NCI-H748 (cell line): ENCODE measurements around the gene ACTN3.
"Not testable (repeated sequence)": the region's sequence is repeated elsewhere in the genome, so short reads cannot be mapped to it uniquely, and the experiment has no call there.

Experiments
- DNase-seq: peaks from one replicate; lab custom pipeline; 2025; ENCODE audit not compliant: unreplicated experiment; lab: John Stamatoyannopoulos, UW

Gene ACTN3

DNA sequence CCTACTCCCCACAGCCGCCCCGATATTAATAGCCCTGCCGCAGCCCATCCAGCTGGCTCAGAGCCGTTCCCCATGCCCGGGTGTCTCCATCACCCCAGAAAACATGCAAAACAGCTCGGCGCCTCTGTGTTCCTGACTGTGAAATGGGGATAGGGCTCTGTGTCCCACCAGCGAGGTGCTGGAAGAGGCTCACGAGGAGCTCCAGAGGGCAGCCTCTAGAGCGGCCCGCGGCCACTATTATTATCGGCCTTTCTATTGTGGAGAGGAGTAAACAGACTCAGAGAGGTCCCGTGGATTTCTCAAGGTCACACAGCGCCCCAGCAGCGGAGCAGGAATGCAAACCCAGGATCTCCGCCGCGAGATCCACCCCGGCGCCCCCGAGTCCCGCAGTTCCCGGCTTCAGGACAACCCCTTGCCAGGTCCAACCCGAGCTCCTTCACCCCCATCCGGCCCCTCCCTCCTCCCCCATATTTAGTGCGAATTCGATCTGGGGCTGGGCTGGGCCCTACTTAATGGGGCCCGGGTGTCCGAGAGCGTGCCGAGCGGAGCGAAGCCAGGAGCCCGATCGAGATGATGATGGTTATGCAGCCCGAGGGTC lies at the start of gene ACTN3:
TSS of gene ACTN3 (plus strand) at position 536 of the 598 bp plus-strand sequence. CDS start at position 571, 35 bp downstream.
- no peak for DNase-seq

DNA sequence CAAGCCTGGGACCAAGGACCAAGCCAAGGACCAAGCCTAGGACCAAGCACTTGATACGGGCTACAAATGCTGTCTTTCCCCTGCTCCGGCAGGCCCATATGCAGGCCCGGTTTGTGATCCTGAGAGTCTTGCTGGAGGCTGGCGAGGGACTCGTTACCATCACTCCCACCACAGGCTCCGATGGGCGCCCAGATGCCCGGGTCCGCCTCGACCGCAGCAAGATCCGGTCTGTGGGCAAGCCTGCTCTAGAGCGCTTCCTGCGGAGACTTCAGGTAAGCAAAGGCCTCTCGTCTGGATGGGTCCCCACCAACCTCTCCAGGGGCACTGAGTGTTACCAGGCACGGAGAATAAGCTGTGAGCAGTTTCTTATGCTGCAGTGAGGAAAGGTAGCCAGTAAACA lies 49.5 kb upstream of the ACTN3 start:
- no peak for DNase-seq

DNA sequence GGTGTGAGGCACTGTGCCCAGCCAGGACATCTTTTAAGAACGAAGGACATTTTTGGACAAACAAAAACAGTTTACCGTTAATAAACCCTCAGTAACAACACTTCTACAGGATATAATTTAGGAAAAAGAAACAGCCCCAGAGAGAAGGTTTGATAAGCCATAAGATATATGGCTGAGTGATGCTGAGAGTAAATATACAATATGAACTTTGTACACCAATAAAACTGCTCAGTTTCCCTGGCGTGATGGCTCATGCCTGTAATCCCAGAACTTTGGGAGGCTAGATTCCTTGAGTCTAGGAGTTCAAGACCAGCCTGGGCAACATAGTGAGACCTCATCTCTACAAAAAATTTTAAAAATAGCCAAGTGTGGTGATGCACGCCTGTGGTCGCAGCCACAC lies 48.2 kb upstream of the ACTN3 start:
- DNase-seq = no peak

DNA sequence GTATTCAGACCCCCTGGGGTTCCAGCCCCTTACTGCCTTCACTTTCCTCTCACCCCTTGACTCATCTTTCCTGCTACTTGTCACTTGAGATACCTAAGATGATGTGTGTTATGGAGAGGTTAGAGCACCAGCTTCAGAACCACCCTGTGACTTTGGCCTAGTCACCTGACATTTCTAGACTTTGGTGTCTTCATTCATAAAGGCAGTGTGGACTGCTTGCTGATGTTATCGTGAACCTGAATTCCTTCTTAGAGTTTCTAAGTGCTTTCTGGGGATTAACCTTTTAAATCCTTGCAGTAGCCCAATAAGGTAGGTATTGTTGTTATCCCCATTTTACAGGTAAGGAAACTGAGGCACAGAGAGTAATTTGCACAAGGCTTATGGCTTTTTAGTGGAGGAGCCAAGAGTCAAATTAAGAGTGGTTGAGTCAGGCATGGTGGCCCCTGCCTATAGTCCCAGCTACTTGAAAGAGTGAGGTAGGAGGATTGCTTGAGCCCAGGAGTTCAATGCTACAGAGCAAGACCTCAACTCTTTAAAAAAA lies 41.4 kb upstream of the ACTN3 start:
- DNase-seq = no peak

DNA sequence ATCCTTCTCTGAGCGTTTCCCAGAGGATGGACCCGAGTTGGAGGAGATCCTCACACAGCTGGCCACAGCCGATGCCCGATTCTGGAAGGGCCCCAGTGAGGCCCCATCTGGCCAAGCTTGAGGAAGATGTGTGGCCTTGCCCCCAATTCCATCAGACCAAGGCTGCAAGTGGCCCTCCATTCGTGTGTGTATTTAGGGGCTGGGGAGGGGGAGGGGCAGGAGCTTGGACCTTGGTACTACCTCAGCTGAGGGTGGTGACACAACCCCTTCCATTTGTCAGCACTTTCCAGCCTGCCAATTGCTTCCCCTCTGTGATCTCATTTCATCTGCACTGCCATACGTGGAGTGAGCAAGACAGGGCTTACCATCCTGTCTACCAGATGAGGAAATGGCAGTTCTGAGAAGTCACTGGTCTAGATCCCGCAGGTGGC lies 37.6 kb upstream of the ACTN3 start:
- no peak for DNase-seq

DNA sequence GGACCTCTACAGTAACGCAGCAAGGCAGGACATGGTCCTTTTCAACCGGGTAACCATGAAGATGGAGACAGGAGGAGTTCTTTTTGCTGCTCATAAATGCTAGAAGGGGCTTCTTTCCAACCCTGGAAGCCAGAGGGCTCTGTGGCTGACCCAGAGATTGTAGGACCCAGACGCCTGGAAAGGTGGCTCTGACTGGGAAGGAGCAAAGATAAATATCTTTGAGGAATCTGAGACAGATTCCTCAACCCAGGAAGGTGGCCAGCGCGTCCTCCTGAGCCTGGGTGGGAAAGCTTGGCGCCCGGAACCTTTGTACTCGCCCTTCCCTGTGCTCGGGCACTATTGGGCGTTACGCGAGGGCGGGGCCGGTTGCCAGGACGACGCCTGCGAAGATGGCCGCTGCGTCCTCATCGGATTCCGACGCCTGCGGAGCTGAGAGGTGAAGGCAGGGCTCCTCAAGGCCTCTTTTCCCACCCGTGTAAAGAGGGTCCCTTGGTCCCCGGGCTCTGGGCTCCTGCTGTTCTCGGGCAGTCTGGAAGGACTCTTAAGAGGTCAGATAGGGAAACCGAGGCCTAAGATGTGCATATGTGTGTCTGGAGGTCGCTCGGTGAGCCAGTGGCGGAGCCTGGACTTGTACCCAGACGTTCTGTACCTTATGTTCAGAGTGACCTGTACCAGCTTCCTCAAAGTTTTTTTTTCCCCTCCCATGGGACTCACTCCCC lies 36.3 kb upstream of the ACTN3 start, which contains the start of gene BBS1:
TSS of gene BBS1 (plus strand) at position 365 of the 719 bp plus-strand sequence. CDS start at position 390, 25 bp downstream.
- DNase-seq = peak; percentile 86

DNA sequence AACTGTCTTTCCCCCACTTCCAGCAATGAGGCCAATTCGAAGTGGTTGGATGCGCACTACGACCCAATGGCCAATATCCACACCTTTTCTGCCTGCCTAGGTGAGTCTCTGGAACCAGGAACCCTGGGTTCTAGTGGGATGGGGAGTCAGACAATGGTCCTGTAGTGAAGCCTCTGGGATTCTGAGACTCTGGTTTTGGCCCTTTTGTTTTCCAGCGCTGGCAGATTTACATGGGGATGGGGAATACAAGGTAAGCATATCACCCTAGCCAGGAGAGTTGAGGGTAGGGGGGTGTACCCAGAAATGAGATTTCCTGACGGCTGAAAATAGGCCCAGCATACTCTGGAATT lies 35.7 kb upstream of the ACTN3 start:
- DNase-seq = no peak

DNA sequence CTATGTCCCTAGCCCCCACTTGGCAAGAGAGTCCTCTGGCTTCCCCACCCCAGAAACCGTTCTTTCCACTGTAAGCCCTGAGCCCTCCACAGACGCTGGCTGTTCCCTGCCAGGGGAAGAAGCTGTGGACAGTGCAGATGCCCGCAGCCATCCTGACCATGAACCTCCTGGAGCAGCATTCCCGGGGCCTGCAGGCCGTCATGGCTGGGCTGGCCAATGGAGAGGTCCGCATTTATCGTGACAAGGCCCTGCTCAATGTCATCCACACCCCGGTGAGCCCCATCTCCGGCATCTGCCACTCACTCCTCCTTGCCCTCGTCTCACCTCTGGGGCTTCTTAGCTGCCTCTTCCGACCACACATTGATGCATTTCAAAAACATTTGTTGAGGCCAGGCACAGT lies 23.1 kb upstream of the ACTN3 start:
- no peak for DNase-seq

DNA sequence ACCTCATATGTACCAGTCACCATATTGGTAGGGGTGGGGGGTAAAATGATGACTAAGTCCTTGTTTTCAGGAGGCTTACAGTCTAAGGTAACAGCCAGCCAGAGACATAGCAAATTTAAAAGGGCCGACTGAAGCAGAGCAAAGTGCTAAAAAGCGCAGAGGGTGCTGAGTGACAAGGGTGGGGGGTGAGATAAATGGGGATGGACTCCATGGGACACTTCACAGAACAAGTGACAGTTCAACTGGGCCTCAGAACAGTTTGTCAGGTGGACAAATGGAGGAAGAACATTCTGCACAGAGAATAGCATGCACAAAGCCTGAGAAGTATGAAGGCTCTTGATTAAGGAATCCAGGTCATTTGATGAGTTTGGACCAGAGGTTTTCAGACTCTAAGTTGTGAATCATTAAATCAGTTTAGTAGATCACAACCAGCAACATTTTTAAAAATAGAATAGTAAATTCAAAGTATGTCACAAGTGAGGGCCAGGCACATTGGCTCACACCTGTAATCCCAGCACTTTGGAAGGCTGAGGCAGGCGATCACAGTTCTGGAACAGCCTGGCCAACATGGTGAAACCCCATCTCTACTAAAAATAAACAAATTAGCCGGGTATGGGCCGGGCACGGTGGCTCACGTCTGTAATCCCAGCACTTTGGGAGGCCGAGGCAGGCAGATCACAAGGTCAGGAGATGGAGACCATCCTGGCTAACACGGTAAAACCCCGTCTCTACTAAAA lies 22.2 kb upstream of the ACTN3 start:
- no peak for DNase-seq

DNA sequence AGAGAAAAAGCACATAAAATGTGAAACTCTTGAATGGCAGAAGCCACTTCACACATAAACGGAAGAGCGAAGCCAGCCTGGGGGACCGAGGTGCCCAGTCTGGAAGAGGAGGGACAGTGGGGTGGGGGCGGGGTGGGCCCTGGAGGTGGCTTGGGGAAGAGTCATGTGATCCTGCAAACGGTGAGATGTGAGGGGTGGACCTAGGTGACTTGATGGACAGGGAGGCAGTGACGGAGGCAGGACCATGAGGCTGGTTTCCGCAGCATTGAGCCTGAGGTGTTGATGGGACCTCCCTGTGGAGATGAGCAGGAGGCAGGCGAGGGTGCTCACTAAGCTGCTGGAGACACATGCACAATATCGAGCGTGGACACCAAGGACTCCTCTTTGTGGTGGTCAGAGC lies 17.6 kb upstream of the ACTN3 start:
- no peak for DNase-seq

DNA sequence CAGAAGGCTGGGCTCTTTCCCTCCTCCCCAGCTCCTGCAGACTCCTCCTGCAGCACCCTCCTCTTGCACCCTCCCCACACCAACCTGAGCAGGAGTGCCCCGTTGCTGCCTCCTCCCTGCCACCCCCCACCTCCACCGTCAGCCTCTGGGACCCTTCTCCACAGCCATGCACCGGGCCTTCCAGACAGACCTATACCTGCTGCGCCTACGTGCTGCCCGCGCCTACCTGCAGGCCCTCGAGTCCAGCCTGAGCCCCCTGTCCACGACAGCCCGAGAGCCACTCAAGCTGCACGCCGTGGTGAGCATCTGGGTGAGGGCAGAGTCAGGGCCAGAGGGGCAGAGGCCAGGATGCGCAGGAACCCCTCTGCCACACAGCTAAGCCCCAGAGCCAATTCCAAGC lies 17.0 kb upstream of the ACTN3 start:
- DNase-seq = no peak

DNA sequence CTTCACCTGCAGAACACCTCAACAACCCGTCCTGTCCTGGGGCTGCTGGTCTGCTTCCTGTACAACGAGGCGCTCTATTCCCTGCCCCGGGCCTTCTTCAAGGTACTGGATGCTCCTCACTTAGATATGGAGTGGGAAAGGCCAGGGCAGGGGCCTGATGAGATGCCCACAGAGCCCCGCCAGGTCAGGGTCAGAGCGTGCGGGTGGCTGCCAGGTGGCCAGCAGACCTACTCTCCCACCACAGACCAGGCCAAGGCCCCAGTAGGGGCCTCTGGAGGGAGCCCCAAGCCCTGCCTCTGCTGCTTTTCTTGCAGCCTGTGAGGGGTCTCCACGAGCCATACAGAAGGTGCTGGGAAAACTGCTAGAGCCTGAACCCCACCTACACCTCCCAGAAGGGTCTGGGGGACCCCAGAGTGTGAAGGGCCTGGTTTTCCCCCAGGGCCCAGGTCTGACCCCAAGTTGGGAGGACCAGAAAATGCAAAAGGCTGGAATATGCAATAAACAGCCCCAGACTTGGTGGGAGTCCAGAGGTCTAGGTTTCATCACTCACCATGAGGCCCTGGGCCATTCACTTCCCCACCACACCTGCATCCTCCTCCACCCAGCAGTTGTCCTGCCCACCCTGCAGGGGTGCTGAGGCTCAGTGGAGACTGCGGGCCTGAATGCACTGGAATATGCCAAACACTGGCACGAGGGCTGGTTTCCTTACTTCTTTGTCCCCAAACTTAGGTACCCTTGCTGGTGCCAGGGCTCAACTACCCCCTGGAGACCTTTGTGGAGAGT lies 15.6 kb upstream of the ACTN3 start:
- DNase-seq = no peak

DNA sequence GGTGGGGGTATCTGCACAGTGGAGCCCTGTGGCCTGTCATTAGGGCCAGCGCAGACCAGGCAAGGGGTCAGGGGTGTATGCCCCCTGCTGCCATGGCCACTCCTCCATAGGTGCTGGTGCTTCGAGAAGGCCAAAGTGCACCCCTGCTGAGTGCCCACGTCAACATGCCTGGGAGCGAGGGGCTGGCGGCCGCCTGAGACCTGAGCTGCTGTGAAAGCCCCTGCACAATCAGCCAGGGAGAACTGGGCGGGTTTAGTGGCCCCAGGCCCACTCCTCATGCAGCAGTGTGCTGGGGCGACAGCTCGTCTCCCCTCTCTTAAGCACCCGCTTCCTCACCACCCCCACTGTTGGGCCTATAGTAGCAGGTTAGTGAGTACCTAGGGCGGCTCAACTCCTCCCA lies 14.9 kb upstream of the ACTN3 start:
- DNase-seq = no peak

DNA sequence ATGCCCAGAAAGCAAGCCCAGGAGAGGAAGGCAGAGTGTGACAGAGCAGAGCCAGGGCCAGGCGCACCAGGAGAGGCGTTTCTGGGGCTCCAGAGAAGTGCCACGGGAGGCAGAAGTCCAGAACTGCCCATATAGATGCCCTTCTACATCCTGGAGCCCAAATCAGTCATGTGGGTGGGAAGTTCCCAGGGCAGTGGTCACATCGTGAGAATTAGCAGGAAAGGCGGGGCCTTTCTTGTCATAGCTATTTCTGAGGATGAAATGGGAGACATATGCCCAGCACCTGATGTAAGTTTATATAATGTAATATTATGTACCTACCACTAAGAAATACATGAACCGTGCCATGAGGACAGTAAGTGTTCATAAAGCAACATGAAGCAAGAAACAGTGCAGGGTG lies 13.9 kb upstream of the ACTN3 start:
- DNase-seq = no peak

DNA sequence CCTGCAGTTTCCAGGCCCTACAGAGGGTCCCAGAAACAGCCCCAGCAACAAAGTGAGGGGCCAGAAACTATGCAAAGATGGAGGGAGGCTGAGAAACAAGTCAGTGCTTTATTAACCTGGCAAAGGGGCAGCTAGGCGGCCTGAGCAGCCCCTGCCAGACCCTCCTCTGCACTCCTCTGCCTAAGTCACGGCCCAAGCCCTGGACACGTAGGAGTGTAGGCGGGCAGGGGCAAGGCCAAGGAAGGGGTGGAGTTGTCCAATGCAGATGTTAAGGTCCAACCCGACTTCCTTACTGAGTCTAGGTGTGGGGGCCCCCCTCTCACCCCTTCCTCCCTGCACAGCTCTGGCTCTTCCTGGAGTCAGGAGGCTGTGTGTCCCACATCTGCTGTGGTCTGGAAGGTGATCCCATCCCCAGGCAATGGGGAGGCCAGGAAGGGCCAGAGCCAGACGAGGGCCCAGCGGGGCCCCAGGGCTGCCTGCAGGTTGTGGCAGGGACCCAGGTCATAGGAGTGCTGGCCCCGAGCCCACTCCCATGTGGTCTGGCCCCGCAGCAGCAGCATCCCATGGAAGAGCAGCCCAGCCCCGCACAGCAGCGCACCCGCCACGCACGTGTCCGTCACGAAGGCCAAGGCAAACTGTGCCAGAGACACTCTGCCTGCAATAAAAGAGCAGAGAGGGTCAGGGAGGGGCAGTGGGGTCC lies 7.4 kb upstream of the ACTN3 start:
- DNase-seq = no peak

DNA sequence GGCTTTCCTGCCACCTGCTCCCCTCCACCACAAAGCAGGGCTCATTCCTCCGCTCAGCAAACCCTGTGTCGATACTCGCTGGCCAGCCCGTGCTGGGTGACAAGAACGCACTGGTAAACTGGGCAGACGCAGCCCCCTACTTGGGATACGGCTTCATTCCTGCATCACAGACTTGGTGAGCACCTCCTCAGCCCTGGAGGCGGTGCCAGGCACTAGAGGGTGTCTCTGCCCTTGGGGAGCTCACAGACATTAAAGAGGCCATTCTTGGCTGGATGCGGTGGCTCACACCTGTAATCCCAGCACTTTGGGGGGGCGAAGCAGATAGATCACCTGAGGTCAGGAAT lies 6.9 kb upstream of the ACTN3 start:
- DNase-seq = no peak

DNA sequence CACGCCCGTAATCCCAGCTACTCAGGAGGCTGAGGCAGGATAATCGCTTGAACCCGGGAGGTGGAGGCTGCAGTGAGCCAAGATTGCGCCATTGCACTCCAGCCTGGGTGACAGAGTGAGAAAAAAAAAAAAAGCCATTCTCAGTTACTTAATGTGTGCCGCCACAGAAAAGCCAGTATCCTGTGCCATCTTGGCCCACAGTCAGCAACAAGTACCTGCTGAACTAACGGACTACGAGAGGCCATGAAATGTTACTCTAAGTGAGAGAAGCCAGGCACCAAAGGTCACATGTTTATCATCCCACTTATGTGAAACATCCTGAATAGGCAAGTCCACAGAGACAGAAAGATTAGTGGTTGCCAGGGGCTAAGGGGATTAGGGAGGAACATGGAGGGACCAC lies 6.1 kb upstream of the ACTN3 start:
- DNase-seq = not testable (repeated sequence)

DNA sequence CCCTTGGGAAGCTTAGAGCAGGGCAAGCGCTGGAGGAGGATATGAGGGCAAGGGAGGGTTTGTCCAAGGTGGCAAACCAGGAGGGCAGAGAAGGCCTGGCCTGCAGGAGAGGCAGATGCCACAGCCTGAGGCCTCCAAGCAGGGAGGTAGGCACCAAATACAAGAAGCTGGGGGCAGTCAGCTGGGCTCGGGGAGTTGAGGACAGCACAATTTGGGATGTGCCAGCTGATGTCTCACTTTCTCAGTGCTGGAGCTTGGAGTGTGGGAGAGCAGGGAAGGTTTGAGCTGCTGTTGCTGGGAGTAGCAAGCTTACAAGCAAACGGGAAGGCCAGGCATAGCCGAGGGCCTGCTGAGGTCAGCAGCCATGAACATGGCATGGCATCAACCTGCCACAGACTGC lies 4.8 kb upstream of the ACTN3 start:
- no peak for DNase-seq

DNA sequence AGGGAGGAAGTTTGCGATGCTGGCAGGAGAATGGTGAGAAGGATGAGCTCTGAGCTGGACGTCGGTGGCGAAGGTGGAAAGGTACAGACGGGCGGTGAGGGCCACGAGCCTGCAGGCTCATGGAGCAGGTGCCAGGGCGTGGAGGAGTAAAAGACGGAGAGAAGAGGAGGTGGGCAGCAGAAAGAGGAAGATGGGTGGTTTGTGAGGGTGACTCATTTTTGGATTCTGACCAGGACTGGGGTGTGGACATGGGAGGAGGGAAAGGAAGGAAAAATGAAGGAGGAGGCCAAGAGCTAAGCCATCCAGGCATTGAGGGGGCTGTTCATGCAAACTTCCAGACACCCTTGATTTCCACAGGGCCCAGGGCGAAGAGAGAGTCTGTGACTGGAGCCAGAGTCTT lies 4.3 kb upstream of the ACTN3 start:
- no peak for DNase-seq

DNA sequence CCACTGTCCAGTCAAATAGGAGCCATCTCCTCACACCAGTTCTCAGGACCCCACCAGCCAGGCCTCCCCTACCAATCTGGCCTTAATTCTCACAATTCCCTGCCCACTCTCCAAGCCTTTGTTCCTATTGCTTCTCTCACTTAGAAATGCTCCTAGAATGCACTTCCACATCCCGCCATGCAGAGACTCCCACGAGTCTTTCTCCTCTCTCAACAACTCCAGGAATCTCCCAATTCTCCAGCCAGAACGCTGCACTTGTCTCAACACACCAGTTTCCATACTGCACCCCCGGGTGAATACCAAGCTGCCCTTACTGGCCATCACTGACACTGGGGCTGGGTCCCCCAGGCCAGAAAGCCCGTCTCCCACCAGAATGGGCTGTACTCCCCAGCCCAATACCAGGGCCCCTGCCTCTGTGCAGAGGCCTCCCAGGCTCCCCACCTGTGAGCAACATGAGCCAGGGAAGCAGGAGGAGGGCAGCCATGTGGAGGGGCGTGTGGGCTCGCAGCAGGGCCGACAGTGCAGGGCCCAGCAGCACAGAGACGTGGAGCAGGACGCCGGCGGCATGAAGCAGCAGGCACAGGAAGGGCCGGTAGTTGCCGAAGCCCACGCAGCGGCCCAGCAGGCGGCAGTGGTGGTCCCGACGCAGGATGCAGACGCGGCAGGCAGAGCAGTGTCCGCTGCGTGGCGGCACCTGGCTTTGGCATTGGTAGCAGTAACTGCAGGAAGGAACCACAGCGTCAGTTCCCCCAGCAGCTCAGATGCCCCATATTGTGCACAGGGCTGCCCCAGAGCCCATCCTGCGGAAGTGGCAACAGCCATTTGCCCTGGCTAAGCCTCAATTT lies 3.2 kb upstream of the ACTN3 start:
- DNase-seq = no peak
